HG02678 (cell line): ENCODE data around the gene PPHLN1.

Source experiments
- ATAC-seq: cut with Tn5 transposase; IDR thresholded peaks from one replicate; pipeline ENCODE4 v1.9.1; 2021; ENCODE audit warnings: mild to moderate bottlenecking, moderate library complexity; ENCODE audit not compliant: unreplicated experiment

The PPHLN1 gene

GRCh38 chr12:42325653-42326474 is at the start of gene PPHLN1, which contains the start of gene ZCRB1:
PPHLN1 (plus strand) TSS chr12:42326167; CDS start chr12:42335903, 9,736 bp downstream.
ZCRB1 (minus strand) TSS chr12:42326094; CDS start chr12:42324102, 1,992 bp downstream.
- peak; percentile 95 for ATAC-seq

- no peak for ATAC-seq
Observed at GRCh38 chr12:42277396-42278127, 48.4 kb upstream of the PPHLN1 start.

GRCh38 chr12:42278128-42278510 is 47.8 kb upstream of the PPHLN1 start:
- no peak for ATAC-seq

- no peak for ATAC-seq
Observed at GRCh38 chr12:42281278-42281677, 44.7 kb upstream of the PPHLN1 start.

- no peak for ATAC-seq
Observed at GRCh38 chr12:42281844-42282243, 44.1 kb upstream of the PPHLN1 start.

GRCh38 chr12:42282294-42282693 is 43.7 kb upstream of the PPHLN1 start:
- no peak for ATAC-seq

GRCh38 chr12:42283739-42284138 is 42.2 kb upstream of the PPHLN1 start:
- ATAC-seq: no peak

GRCh38 chr12:42284157-42284556 is 41.8 kb upstream of the PPHLN1 start:
- ATAC-seq: no peak

- no peak for ATAC-seq
Observed at GRCh38 chr12:42284876-42285275, 41.1 kb upstream of the PPHLN1 start.

GRCh38 chr12:42285431-42285830 is 40.5 kb upstream of the PPHLN1 start:
- ATAC-seq: no peak

- no peak for ATAC-seq
Observed at GRCh38 chr12:42286741-42287140, 39.2 kb upstream of the PPHLN1 start.

- ATAC-seq: no peak
Observed at GRCh38 chr12:42288544-42288943, 37.4 kb upstream of the PPHLN1 start.

GRCh38 chr12:42291680-42292079 is 34.3 kb upstream of the PPHLN1 start:
- ATAC-seq: no peak

GRCh38 chr12:42296503-42297109 is 29.4 kb upstream of the PPHLN1 start:
- no peak for ATAC-seq

GRCh38 chr12:42298887-42299286 is 27.1 kb upstream of the PPHLN1 start:
- no peak for ATAC-seq

- peak; percentile 84 for ATAC-seq
Observed at GRCh38 chr12:42299392-42300308, 26.3 kb upstream of the PPHLN1 start.

GRCh38 chr12:42306297-42306696 is 19.7 kb upstream of the PPHLN1 start:
- ATAC-seq: no peak

GRCh38 chr12:42308390-42308789 is 17.6 kb upstream of the PPHLN1 start:
- no peak for ATAC-seq

- ATAC-seq: no peak
Observed at GRCh38 chr12:42309996-42310395, 16.0 kb upstream of the PPHLN1 start.

GRCh38 chr12:42315108-42315507 is 10.9 kb upstream of the PPHLN1 start:
- no peak for ATAC-seq

- no peak for ATAC-seq
Observed at GRCh38 chr12:42320796-42321195, 5.2 kb upstream of the PPHLN1 start.
